GM12864 (cell line): ENCODE measurements around the gene ZNF683.
"Not testable (repeated sequence)": the region's sequence is repeated elsewhere in the genome, so short reads cannot be mapped to it uniquely, and the experiment has no call there.

Experiments
- DNase-seq: peaks from one replicate; pipeline ENCODE4 v3.0.0-alpha.2; 2011; ENCODE audit warnings: low read depth
- H3K4me3 ChIP-seq: 2 replicates; pipeline ENCODE4 v1.5.1; 2011; ENCODE audit warnings: mild to moderate bottlenecking, low read depth, low read length, control low read depth
- TF ChIP-seq, protein P1 (sequence below): IDR thresholded peaks from 2 replicates; pipeline ENCODE4 v1.5.1; 2011; ENCODE audit warnings: low read depth, mild to moderate bottlenecking, moderate library complexity, low read length, control low read depth, inconsistent platforms; ENCODE audit errors: missing control alignments

The ZNF683 gene

DNA sequence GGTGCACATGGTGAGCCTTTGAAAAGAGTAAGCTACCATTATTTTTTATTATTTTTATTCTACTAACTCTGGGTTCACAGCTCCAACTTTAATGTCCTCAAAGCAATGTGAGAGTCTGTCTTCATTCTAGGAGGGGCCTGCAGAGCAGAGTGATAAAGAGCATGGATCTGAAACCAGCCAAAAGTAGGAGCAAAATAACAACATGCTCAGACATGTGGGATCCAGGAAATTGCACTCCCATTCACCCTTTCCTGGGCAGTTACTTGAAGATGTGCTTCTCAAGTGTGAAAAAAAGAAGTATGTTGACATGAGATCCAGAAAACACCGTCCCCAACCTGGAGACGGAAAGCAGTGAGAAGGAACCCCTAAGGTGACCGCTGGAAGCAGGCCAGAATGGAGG is 29.3 kb upstream of the ZNF683 start:
- no peak for DNase-seq
- TF ChIP-seq, protein P1, sequence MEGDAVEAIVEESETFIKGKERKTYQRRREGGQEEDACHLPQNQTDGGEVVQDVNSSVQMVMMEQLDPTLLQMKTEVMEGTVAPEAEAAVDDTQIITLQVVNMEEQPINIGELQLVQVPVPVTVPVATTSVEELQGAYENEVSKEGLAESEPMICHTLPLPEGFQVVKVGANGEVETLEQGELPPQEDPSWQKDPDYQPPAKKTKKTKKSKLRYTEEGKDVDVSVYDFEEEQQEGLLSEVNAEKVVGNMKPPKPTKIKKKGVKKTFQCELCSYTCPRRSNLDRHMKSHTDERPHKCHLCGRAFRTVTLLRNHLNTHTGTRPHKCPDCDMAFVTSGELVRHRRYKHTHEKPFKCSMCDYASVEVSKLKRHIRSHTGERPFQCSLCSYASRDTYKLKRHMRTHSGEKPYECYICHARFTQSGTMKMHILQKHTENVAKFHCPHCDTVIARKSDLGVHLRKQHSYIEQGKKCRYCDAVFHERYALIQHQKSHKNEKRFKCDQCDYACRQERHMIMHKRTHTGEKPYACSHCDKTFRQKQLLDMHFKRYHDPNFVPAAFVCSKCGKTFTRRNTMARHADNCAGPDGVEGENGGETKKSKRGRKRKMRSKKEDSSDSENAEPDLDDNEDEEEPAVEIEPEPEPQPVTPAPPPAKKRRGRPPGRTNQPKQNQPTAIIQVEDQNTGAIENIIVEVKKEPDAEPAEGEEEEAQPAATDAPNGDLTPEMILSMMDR: no peak
- H3K4me3 ChIP-seq: no peak overlapping the region

GRCh38 chr1:26399034-26399433 is 26.5 kb upstream of the ZNF683 start:
- H3K4me3 ChIP-seq: no peak overlapping the region
- DNase-seq: no peak
- TF ChIP-seq, protein P1: no peak

- no peak for DNase-seq
- TF ChIP-seq, protein P1: no peak
Measured at GRCh38 chr1:26395754-26396153, 23.2 kb upstream of the ZNF683 start.

DNA sequence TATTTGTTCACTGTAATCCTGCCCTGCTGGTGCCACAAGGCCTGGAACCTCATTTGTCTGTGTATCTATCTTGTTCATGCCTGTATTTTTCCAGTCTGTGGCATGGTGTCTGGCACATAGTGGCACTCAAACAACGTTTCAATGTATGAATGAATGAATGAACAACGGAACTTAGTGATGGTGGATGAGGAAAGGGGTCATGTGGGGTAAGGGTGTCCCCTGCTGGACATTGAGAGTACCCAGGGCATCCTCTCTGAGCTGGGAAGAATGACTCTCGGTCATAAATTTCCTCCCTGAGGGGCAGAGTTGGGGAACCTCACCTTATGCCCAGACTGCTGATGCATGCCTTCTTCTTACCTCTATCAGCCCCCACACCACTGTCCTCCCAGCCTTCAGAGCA is 18.9 kb upstream of the ZNF683 start:
- DNase-seq: no peak
- H3K4me3 ChIP-seq: no peak overlapping the region
- TF ChIP-seq, protein P1: peak; percentile 63

More at GRCh38 chr1:26395754-26396153, 23.2 kb upstream of the ZNF683 start:
- H3K4me3 ChIP-seq: no peak overlapping the region

DNA sequence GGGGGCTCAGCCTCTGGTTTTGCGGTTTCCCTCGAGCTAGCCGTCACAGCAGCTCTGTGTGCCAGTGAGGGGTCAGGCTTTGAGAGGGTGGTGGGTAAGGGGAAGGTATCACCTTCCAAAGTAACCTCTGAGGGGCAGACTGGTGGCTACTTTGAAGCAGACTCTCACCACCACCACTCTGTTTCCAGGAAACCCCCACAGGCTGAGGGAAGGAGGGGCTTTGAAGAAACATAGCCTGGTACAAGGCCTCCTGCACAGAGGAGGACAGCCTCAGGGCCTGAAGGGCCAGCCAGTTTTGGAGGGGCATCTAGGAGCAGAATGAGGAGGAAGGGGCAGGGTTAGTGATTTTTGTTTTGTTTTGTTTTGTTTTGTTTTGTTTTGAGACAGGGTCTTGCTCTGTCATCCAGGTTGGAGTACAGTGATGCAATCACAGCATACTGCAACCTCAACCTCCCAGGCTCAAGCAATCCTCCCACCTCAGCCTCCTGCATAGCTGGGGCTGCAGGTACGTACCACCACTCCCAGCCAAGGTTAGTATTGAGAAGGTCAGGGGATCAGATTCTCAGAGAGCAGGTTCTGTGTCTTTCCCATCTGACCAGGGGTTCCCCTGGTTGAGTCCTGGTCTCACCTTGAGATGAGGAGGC is 17.2 kb upstream of the ZNF683 start:
- TF ChIP-seq, protein P1: no peak
- no peak overlapping the region for H3K4me3 ChIP-seq
- no peak for DNase-seq

DNA sequence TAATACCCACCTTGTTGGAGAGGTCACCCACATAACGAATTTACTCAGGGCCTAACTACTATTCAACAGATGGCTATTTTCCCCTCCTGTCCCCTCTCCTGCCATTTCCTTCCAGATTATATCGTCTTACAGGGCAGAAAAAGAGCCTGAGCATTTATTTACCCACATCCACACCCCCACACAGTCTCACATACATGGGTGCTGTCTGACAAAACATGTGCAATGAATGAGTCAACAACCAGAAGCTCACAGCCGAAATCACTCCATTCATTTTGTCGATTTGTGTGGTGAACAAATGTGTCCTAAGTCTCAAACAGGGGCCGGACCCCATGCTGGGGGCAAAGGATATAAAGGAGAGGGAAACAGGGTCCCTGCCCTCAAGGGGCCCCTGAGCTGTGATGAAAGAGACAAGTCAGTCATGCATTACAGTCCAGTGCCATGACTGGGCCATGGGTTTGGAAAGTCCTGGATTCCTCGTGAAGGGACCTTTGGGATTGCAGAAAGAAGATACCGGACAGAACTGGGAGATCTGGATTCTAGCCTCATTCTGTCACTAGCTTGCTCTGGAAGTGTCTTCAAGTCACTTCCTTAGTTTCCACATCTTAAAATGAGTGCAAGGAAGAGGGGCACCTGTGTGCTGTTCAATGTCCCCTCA is 16.4 kb upstream of the ZNF683 start:
- DNase-seq: no peak
- no peak overlapping the region for H3K4me3 ChIP-seq
- TF ChIP-seq, protein P1: no peak

DNA sequence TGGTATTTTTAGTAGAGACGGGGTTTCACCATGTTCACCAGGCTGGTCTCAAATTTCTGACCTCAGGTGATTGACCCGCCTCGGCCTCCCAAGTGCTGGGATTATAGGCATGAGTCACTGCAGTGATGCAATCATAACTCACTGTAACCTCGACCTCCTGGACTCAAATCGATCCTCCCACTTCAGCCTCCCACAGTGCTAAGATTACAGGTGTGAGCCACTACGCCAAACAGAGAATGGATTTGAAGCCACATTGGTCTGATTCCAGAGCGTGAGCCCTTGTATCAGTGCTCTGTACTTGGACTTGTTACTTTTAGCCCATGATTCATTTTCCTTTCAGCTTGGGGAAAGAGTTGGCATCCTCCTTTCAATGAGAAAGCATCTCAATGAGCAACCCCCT is 14.9 kb upstream of the ZNF683 start:
- no peak overlapping the region for H3K4me3 ChIP-seq
- DNase-seq: no peak
- TF ChIP-seq, protein P1: no peak

DNA sequence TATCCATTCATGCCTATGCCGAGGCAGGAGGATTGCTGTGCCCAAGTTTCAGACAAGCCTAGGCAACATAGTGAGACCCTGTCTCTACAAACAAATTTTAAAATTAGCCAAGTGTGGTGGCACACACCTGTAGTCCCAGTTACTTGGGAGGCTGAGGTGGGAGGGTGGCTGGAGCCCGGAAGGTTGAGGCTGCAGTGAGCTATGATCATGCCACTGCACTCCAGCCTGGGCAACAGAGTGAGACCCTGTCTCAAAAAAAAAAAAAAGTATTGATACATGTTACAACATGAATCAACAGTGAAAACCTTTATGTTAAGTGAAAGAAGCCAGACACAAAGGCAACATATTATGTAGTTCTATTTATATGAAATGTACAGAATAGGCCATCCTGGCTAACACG is 12.5 kb upstream of the ZNF683 start:
- not testable (repeated sequence) for DNase-seq, H3K4me3 ChIP-seq
